Parathyroid adenoma (tissue), 2 donors: ENCODE data around the gene LANCL2.

Experiments used
- H2AFZ ChIP-seq: fragments of 300-600 bp; sonication (generic); one replicate; pipeline ENCODE4 v1.7.0; 2017; ENCODE audit warnings: antibody characterized with exemption, mild to moderate bottlenecking
- H3K27ac ChIP-seq: fragments of 300-600 bp; sonication (generic); one replicate; pipeline ENCODE4 v1.7.0; 2017
- H3K27me3 ChIP-seq: fragments of 300-600 bp; sonication (generic); one replicate; pipeline ENCODE4 v1.7.0; 2017; ENCODE audit warnings: low read length; ENCODE audit not compliant: control insufficient read depth, insufficient read depth
- H3K36me3 ChIP-seq: fragments of 300-600 bp; sonication (generic); one replicate; pipeline ENCODE4 v1.7.0; 2017; ENCODE audit warnings: low read length; ENCODE audit not compliant: control insufficient read depth, insufficient read depth
- H3K4me1 ChIP-seq: fragments of 300-600 bp; sonication (generic); one replicate; pipeline ENCODE4 v1.7.0; 2017; ENCODE audit warnings: control low read depth
- H3K4me2 ChIP-seq: fragments of 300-600 bp; sonication (generic); one replicate; pipeline ENCODE4 v1.7.0; 2017; ENCODE audit warnings: low read length
- H3K4me3 ChIP-seq: fragments of 300-600 bp; sonication (generic); one replicate; pipeline ENCODE4 v1.7.0; 2017; ENCODE audit warnings: low read depth, low read length
- H3K79me2 ChIP-seq: fragments of 300-600 bp; sonication (generic); one replicate; pipeline ENCODE4 v1.7.0; 2017; ENCODE audit warnings: control low read depth
- H3K9ac ChIP-seq: fragments of 300-600 bp; sonication (generic); one replicate; pipeline ENCODE4 v1.7.0; 2017; ENCODE audit warnings: mild to moderate bottlenecking
- H3K9me3 ChIP-seq: fragments of 300-600 bp; sonication (generic); one replicate; pipeline ENCODE4 v1.7.0; 2017; ENCODE audit warnings: low read length; ENCODE audit not compliant: control insufficient read depth
- CTCF ChIP-seq: fragments of 300-600 bp; sonication (generic); IDR thresholded peaks from one replicate; pipeline ENCODE4 v1.7.0; 2017; ENCODE audit warnings: antibody characterized with exemption, mild to moderate bottlenecking
- donor health status: primary hyperparathyroidism.

LANCL2 gene

DNA sequence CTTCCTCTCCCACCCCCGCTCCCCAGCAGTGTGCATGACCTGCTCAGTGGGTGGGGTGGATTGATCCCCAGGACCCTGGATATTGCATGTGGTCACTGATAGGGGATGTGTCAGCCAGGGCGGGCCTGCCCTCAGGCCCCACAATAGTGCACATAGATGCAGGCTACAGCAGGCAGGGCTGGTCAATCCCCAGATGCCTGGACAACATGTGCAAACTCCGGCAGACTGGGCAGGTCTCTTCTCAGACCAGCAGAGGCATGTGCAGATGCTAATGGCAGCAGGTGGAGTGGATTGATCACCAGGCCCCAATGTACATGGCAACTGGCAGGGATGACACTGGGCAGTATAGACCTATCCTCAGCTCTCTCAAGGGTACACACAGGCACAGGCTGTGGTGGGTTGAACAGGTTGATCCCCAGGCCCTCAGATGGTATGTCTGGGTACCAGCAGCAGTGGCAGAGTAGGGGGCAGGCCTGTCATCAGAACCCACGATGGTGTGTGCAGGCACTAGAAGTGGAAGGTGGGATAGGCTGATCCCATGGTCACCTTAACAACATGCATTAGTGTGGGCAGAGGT lies 98.6 kb downstream of the LANCL2 start:
- Histone ChIP-seq H3K9ac (no peak overlapping the region), H3K9me3 (no peaks in the 10 kb centered on the region), H3K36me3 (no peaks in the 10 kb centered on the region), H3K79me2 (no peaks in the 10 kb centered on the region), H3K27me3 (no peaks in the 10 kb centered on the region), H3K4me2 (no peak overlapping the region), H2AFZ (no peak overlapping the region), H3K4me1 (peaks cover 5% of the 10 kb centered on the region), H3K4me3 (no peak overlapping the region), H3K27ac (no peak overlapping the region)
- no peak for TF ChIP-seq CTCF

- TF ChIP-seq CTCF, result no peak
- Histone ChIP-seq H3K36me3 (no peaks in the 10 kb centered on the region), H3K4me1 (peaks cover 5% of the 10 kb centered on the region), H3K79me2 (no peaks in the 10 kb centered on the region), H2AFZ (no peak overlapping the region), H3K27ac (no peak overlapping the region), H3K4me2 (no peak overlapping the region), H3K27me3 (no peaks in the 10 kb centered on the region), H3K9me3 (no peaks in the 10 kb centered on the region), H3K9ac (no peak overlapping the region), H3K4me3 (no peak overlapping the region)
Observed at GRCh38 chr7:55464422-55464821, 99.3 kb downstream of the LANCL2 start.

DNA sequence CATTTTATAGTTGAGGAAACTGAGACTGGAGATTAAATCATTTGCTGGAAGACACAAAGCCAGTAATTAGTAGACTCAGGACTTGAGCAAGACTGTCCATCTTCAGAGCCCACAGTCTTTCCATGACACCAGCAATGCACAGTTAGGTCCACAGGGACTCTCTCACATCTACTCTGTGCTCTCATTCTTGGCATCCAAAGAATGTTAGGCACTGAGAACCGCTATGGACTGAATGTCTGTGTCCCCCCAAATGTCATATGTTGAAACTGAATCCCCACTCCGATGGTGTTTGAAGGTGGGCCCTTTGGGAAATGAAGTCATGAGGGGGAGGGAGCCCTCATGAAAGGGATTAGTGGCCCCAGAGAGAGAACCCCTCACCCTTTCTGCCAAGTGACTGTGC lies 100.6 kb downstream of the LANCL2 start:
- no peaks in the 10 kb centered on the region for H3K36me3 ChIP-seq
- no peaks in the 10 kb centered on the region for H3K9me3 ChIP-seq
- H3K9ac ChIP-seq, result no peak overlapping the region
- H3K4me1 ChIP-seq, result peaks cover 5% of the 10 kb centered on the region
- no peaks in the 10 kb centered on the region for H3K27me3 ChIP-seq
- no peak overlapping the region for H3K4me2 ChIP-seq
- H3K4me3 ChIP-seq, result no peak overlapping the region
- no peak overlapping the region for H2AFZ ChIP-seq
- no peak for TF ChIP-seq CTCF
- no peaks in the 10 kb centered on the region for H3K79me2 ChIP-seq
- no peak overlapping the region for H3K27ac ChIP-seq

DNA sequence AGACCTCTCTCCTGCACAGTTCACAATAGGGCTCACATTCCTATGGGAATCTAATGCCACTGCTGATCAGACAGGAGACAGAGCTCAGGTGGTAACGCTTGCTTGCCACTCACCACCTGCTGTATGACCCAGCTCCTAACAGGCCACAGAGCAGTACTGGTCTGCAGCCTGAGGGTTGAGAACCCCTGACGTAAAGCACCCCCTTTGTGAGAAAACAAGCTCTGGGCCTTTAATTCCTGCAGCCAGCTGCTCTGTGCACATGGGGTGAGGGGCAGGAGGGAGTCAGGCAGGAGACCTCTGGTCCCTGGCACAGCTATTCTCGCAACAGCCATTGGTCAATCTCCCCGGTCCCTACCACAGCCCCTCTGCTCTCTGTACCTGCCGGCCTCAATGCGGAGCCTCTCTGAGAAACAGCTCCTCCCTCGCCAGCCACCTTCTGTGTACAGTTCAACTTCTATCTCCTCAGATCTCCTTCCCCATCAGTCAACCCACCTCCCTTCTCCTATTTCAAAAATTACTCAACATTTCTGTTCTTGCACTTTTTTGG lies 102.0 kb downstream of the LANCL2 start:
- H3K27ac ChIP-seq, result no peak overlapping the region
- no peaks in the 10 kb centered on the region for H3K9me3 ChIP-seq
- H3K36me3 ChIP-seq, result no peaks in the 10 kb centered on the region
- no peak for TF ChIP-seq CTCF
- H3K4me3 ChIP-seq, result no peak overlapping the region
- no peak overlapping the region for H3K4me2 ChIP-seq
- no peaks in the 10 kb centered on the region for H3K79me2 ChIP-seq
- no peak overlapping the region for H3K9ac ChIP-seq
- H3K4me1 ChIP-seq, result peaks cover 5% of the 10 kb centered on the region
- no peak overlapping the region for H2AFZ ChIP-seq
- H3K27me3 ChIP-seq, result no peaks in the 10 kb centered on the region

GRCh38 chr7:55468495-55468894 lies 103.4 kb downstream of the LANCL2 start:
- no peak for TF ChIP-seq CTCF
- H3K79me2 ChIP-seq, result no peaks in the 10 kb centered on the region
- no peak overlapping the region for H2AFZ ChIP-seq
- H3K9me3 ChIP-seq, result no peaks in the 10 kb centered on the region
- H3K27ac ChIP-seq, result no peak overlapping the region
- H3K36me3 ChIP-seq, result no peaks in the 10 kb centered on the region
- no peak overlapping the region for H3K4me3 ChIP-seq
- H3K27me3 ChIP-seq, result no peaks in the 10 kb centered on the region
- no peak overlapping the region for H3K9ac ChIP-seq
- no peak overlapping the region for H3K4me2 ChIP-seq
- H3K4me1 ChIP-seq, result peaks cover 5% of the 10 kb centered on the region
